Activated CD4-positive, CD25-positive, alpha-beta regulatory T cell treated with anti-CD3 and anti-CD28 coated beads, Interleukin-2, amount 50 U/mL, for 24 hours (primary cell): ENCODE data around the gene RPL10.
"Not testable (repeated sequence)": the region's sequence is repeated elsewhere in the genome, so short reads cannot be mapped to it uniquely, and the experiment has no call there.

Experiments used
- ATAC-seq, 2 donors: fragments of 150-1000 bp; cut with Tn5 transposase; one replicate each; pipeline ENCODE4 v1.10.0; 2021; ENCODE audit warnings: mild to moderate bottlenecking in 1 of 2, moderate library complexity in 1 of 2

Gene RPL10

DNA sequence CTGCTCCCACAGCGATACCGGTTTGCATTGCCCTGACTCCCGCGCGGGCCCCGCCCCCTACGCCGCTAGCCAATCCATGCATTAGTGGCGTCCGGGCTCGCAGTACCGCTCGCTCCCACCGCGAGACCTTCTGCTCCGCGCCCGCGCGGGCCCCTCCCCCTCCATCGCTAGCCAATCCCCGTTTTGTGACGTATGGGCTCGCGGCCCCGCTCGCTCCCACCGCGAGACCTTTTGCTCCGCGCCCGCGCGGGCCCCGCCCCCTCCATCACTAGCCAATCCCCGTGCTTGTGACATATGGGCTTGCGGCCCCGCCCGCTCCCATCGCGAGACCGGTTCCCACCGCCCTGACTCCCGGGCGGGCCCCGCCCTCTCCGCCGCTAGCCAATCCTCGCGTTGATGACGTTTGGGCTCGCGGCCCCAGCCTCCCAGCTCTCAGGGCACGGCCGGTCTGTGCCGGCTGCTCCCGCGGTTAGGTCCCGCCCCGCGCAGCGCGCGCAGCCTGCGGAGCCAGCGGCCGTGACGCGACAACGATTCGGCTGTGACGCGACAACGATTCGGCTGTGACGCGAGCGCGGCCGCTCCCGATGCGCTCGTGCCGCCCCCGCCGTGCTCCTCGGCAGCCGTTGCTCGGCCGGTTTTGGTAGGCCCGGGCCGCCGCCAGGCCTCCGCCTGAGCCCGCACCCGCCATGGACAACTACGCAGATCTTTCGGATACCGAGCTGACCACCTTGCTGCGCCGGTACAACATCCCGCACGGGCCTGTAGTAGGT lies 19.2 kb upstream of the RPL10 start, which contains the start of gene EMD:
EMD (plus strand) TSS at position 497 of the 770 bp plus-strand sequence; CDS start at position 687, 190 bp downstream.
- ATAC-seq = peak; percentile 83 to 86

DNA sequence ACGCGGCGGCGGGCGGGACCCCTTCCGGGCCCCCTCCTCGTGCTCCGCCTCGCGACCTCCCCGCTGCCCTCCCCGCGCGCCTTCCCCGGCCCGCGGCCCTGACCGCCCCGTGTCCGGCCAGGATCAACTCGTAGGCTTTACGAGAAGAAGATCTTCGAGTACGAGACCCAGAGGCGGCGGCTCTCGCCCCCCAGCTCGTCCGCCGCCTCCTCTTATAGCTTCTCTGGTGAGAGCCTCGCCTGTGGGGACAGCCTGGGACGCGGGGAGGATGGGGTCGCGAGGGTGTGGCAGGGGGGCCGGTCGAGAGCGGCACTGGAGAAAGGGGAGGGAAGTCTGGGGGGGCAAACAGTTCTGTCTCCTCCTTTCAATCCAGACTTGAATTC lies 18.6 kb upstream of the RPL10 start:
- ATAC-seq = no peak

DNA sequence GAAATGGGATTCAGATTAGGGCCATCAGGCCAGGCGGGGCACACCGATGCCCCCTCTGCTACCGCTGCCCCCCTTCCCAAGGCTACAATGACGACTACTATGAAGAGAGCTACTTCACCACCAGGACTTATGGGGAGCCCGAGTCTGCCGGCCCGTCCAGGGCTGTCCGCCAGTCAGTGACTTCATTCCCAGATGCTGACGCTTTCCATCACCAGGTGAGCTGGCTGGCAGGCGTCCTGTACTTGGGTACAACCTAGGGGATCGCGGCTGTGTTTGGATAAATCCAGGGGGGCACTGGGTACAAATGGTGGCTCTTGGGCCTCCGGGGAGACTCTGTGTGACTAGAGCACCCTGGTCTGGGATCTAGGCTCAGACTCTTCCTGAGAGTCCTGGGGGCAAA lies 18.0 kb upstream of the RPL10 start:
- no peak for ATAC-seq

DNA sequence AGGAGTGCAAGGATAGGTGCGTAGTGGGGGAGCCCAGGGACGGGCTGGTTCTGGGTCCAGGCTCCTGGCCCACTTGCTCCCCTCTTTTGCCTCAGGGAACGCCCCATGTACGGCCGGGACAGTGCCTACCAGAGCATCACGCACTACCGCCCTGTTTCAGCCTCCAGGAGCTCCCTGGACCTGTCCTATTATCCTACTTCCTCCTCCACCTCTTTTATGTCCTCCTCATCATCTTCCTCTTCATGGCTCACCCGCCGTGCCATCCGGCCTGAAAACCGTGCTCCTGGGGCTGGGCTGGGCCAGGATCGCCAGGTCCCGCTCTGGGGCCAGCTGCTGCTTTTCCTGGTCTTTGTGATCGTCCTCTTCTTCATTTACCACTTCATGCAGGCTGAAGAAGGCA lies 17.4 kb upstream of the RPL10 start:
- no peak for ATAC-seq

DNA sequence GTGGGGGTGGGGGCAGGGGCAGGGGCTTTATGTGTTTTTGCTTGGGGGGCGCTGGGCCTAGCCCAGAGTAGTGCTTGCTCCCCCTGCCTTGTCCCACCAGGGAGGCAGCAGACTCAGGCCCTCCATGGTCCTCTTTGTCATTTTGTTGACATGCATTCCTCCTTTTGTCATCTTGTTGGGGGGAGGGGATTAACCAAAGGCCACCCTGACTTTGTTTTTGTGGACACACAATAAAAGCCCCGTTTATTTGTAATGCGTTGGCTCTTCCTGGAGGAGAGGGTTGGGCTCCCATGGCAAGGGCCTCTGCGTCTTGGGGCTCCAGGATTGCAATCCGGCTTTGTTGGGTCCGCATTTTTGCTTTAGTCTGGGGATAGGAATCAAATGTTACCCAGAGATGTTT lies 16.9 kb upstream of the RPL10 start:
- ATAC-seq = no peak

DNA sequence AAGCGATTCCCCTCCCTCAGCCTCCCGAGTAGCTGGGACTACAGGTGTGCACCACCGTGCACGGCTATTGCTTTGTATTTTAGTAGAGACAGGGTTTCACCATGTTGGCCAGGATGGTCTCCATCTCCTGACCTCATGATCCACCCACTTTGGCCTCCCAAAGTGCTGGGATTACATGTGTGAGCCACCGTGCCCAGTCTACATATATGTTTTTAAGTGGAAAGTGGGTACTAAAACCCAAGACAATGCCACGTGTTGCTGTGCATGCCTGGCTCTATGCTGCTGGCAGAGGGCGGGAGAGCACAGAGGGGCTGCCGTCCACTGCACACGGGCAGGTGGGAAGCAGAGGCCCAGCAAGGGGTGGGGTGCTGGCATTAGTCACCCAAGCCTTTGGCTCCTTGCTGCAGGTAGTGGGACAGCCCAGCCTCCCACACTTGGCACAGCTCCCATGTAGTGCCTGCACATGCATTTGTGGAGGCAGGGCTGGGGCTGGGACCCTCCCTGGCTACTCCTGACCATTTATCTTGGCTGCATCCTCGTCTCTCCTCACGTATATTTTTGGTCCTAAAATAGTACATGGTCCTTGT lies 15.6 kb upstream of the RPL10 start:
- ATAC-seq = no peak

DNA sequence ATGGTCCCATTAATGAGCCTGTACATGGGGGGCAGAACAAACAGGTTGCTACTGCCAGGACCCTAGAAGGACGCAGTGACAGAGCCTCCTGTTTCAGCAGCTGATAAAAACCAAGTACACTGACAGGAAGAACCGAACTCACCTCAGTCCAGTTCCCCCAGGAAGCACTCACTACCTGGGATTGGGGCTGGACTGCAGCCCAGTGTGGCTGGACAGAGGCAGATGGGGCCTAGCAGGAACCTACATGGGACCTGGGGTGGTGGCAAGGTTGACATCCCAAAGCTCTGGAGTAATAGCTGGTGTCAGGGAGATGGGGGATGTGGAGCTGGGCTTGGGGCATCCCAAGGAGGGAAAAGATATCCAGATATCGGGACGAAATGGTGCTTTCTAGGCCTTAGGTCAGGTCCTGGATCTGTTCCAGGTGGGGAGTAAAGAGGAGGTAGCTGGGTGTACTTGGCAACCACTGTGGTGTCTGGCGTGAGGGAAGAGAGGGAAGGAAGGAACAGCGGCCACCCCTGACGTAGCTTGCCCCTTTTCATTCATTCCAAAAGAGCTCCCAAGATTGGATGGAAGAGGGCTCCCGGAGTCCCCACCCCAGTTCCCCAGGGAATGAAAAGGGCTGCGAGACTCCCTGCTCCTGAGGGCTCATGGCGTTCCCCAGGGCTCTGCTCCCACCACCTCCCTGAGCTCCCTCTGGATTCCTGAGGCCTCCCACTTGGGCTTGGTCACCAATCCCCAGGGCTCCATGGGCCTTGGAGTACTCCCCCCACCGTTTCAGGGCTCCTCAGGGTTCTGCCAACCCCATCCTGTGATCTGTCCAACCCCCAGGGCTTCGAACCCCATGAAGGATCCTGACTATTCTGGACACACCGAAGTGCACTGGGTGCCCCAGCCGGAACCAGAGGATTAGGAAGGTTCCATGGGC lies 14.6 kb upstream of the RPL10 start:
- ATAC-seq = no peak

DNA sequence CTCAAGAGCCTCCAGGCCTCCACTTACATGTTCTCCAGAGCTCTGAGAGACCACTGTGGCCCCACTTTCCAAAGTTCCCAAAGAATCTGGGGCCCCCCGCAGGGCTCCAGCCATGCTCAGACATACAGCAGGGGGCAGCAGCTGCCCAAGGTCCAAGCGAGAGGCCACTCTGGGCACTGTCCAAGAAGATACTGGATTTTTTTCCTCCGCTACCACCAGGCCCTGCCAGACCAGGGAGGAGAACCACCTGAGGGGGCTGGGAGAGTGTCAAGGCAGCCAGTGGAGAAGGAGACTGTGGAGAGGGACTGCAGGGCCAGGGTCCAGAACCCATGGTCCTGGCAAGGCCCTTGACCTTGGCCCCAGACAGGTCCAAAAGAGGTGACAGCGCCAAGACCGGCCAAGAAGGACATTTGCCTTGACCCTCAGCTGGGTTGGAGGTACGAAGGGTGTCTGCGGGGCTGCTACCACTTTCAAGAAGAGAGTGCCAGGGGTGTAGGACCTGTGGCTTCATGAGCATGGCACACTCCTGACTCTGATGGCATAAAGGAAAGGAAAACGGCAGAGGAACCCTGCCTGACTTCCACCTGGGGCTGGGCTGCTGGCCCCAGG lies 13.8 kb upstream of the RPL10 start:
- no peak for ATAC-seq

DNA sequence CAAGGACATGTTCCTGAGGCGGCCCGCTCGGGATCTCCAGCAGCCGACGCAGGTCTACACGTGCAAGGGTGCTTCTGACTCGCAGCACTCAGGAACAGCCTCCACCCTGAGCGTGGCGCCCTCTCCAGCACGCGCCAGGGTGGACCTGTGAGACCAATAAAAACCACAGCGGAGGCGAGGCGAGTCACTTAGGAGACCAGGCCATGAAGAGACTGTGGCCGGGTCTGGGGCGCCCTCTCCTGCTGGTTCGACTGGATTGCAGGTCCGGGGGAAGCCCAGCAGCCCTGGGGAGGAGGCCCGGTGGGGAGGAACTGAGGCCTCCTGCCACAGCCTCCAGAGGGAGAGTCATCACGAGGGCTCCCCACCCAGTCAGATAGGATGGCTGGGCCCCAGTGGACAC lies 10.1 kb upstream of the RPL10 start:
- ATAC-seq = peak; percentile 36 to 37

DNA sequence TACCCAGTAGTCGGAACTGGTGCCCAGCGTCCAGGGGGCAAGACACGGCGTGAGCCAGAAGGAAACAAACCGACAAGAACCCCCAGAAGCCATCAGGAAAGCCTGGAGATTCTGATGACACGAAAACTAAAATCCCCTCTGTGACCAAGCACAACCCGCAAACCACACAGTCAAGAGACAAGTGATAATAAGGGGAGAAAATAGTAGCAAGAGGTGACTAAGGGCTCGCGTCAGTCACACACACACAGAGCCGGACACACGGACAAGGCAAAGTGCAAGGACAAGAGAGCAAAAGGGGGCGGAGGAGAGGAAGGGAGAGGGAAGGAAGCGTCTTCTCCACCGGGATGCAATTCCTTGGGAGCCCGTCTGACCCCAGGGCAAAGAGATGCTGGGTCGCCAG lies 9.5 kb upstream of the RPL10 start:
- peak; percentile 34 for ATAC-seq

DNA sequence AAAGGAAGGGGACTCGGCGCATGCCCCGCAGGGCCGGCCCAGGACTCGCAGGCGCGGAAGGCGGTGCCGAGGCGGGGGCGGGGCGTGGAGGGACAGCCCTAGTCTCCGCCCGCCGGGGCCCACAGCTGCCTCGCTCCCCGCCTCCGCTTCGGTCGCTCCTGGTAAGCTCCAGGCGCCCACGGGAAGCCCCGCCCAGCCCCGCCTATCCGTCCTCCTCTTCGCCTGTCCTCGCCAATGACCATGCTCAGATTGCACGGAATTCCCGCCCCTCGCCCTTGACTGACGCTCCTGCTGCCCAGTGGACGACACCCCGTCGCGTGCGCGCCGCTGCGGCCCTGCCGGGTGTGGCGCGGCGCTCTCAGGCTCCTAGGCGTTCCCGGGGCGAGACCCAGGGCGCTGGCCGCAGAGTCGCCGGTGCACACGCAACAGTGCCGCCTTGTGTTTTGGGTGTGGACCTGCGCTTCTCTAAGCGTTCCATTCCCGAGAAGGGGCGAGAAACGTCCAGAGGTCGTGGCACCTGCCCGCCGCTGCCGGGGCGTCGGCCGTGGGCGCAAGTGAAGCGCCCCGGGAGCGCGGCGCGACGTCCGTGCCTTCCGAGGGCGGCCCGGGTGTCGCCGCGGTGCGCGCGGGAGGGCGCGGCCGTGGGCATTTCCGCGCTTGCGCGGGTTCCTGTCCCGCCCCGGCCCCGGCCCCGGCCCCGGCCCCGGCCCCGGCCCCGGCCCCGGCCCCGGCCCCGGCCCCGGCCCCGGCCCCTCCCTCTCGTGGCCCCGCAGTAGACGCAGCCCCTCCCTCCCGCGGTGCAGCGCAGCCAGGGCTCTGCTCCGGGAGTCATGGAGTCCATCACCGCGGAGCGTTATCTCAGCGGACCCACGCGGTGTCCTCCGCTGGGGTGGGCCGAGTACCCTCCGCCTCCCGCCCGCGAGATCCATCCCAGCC lies 8.1 kb upstream of the RPL10 start:
- peak; percentile 74 to 78 for ATAC-seq

DNA sequence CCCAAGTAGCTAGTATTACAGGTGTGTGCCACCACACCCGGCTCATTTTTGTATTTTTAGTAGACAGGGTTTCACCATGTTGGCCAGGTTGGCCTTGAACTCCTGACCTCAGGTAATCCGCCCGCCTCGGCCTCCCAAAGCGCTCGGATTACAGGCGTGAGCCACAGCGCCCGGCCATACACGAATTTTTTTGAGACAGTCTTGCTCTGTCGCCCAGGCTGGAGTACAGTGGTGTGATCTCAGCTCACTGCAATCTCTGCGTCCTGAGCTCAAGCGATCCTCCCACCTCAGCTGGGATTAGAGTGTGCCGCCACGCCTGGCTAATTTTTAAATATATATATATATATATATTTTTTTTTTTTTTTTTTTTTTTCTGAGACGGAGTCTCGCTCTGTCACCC lies 1.8 kb upstream of the RPL10 start:
- not testable (repeated sequence) for ATAC-seq

DNA sequence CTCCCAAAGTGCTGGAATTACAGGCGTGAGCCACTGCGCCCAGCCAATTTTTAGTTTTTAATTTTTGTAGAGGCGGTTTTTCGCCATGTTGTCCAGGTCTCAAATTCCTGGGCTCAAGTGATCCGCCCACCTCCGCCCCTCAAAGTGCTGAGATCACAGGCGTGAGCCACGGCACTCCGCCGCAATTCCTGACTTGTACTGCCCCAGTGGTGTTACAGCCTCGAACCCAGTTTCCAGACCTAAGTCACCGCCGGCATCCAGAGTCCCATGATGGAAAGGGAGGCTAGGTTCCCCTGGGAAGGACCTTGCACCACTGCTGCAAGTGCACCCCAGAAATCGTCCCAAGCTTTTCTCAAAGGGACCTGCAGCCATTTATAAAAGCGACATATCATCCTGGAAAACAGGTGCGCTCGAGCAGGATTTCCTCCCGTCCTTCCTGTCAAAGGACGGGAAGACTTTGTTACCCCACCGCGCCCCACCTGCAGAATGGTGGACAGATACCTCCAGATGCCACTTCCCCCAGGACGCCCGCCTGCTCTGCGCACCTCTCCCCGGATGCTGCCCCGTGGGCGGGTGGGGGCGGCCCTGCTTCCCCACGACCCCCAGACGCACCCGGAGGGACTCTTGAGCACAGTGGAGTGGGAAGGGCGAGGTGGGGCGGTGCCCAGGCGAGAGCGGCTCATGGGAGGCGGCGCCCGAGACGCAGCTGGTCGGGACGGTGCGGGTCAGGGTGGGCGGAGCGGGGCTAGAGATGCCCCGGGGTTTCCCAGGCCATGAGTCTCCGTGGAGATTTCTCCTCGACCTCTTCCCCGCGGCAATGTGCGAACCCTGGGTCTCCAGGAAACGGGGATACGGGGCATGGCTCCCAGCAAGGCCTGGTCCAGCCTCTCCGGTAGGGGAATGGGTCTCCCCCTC lies 947 bp upstream of the RPL10 start:
- ATAC-seq = peak; percentile 54 to 64

DNA sequence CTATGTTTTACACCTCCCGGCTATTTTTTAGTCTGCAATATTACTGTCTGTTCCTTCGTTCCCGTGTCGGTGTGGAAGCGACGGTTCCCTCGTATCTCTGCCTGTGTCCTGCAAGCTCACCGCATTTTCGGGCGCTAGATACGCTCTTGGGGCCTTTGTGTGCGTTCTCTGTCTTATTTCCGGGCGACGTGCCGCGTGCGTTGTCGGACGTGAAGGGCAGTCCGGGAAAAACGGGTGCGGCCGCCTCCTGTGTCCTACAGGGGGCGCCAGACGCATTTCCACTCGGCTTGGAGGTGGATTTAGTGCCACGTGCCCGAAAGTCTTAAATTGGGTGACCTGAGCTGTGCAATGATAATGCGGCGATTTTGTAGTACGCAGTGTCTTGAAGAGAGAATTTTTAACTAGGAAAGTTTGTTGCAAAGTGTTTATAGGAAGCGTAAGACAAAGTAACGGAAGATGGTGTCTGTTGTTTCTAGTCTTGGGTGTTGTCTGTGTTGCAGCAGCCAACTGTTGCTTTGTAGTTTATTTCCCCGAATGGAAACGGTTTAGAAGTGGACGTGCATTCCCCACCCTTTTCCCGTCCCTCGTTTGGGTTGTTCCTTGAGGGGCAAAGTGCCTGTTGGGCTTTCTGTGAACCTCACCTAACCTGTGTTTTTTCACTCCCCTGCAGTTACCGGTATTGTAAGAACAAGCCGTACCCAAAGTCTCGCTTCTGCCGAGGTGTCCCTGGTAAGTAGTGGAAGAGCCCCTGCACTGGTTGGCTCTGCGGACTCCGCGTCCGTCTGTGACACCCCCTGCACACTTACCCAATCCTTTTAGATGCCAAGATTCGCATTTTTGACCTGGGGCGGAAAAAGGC lies 720 bp downstream of the RPL10 start:
- ATAC-seq = peak; percentile 18 to 26

DNA sequence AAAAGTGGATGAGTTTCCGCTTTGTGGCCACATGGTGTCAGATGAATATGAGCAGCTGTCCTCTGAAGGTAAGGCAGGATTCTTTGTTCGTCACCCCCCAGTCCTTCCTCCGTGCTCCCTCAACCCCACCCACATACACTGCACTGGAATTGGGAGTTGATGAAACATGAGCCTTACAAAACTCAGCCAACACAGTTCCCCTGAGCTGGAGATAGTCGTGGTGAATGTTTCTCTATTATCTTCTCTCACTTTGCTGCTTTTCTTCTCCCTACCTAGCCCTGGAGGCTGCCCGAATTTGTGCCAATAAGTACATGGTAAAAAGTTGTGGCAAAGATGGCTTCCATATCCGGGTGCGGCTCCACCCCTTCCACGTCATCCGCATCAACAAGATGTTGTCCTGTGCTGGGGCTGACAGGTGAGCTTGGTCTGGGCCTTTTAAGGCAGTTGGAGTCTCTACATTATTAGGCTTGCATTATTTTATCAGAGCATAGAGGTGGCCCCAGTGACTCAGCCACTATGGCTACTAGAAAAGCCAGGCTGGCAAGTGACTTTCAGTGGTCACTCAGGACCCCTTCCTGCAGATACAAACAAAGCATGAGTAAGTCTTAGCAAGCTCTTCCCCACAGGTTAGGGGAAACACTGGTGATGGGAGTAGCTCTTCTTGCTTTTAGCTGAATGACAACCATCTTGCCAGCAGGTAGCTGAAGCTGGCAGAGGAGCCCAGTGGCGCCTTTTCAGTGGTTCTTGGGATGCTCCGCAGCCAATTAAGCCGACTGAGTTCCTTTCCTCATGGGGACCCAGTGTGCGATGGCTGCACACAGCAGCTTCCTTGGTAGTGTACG lies 1.6 kb downstream of the RPL10 start:
- ATAC-seq = no peak

DNA sequence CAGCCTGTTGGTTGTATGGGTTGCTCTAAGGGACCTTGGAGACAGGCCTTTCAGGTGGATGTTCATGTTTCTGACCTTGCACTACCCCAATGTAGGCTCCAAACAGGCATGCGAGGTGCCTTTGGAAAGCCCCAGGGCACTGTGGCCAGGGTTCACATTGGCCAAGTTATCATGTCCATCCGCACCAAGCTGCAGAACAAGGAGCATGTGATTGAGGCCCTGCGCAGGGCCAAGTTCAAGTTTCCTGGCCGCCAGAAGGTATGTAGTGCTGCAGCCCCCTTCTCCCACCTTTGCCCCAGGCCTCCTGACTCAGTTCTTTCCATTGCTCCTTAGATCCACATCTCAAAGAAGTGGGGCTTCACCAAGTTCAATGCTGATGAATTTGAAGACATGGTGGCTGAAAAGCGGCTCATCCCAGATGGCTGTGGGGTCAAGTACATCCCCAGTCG lies 2.2 kb downstream of the RPL10 start:
- ATAC-seq = not testable (repeated sequence)

DNA sequence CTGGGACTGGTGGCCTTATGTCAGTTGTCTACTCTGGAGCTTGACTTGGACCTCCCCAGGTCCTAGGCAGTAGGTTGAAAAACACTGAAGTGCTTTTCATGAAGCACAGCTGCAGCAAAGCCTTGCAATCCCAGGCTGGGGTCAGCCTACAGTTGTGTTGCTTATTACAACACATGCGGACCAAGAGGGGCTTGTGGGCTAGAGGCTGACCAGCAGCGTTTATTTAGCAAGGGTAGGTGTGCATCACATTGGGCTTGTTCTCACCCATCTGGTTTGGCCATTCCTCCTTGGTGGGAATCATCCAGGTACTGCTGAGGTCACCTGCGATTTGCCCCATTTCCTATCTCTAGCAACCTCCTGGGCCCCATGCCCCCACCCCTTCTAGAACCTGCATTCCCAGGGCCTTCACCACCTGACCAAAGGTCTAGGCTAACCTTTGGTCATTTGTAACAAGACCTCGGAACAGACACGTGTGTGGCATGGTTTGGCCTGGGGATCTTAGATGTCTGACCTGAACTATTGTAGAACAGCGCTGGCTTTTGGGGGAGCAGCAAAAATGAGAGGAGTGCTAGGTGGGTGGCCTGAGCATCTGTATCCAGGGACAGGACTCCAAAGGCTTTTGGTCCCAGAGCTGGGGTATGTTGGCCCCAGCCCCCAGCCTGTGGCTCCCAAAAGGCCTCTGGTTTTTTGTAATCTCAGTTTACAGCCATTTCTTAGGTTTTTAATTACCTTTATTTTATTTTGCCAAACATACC lies 3.0 kb downstream of the RPL10 start:
- no peak for ATAC-seq
